T follicular helper cell (primary cell): Measurements from ENCODE around the gene ITGB2.
A peak's percentile ranks its signal among the peaks of the same experiment; 100 is the strongest.
"Not testable (repeated sequence)": the region's sequence is repeated elsewhere in the genome, so short reads cannot be mapped to it uniquely, and the experiment has no call there.

Experiments
- DNase-seq: peaks from one replicate; pipeline ENCODE4 v3.0.0-alpha.2; 2020; ENCODE audit warnings: low read depth

ITGB2 gene

GRCh38 chr21:44884097-44884496 lies 36.6 kb downstream of the ITGB2 start:
- DNase-seq: no peak

GRCh38 chr21:44883250-44883649 lies 37.4 kb downstream of the ITGB2 start:
- no peak for DNase-seq

- no peak for DNase-seq
Observed at GRCh38 chr21:44881198-44881872, 39.4 kb downstream of the ITGB2 start.

- no peak for DNase-seq
Observed at GRCh38 chr21:44880405-44881197, 40.1 kb downstream of the ITGB2 start.

- DNase-seq: not testable (repeated sequence)
Observed at GRCh38 chr21:44879238-44879637, 41.5 kb downstream of the ITGB2 start.

- DNase-seq: no peak
Observed at GRCh38 chr21:44878053-44878982, 42.4 kb downstream of the ITGB2 start.

- no peak for DNase-seq
Observed at GRCh38 chr21:44876849-44877575, 43.7 kb downstream of the ITGB2 start.

GRCh38 chr21:44875316-44875700 lies 45.4 kb downstream of the ITGB2 start:
- no peak for DNase-seq

GRCh38 chr21:44874497-44875315 lies 46.0 kb downstream of the ITGB2 start:
- no peak for DNase-seq

GRCh38 chr21:44874240-44874496 lies 46.5 kb downstream of the ITGB2 start:
- DNase-seq: no peak

- peak; percentile 99 for DNase-seq
Observed at GRCh38 chr21:44873356-44874239, 47.1 kb downstream of the ITGB2 start, which contains the start of gene PTTG1IP. Gene PTTG1IP, minus strand, starts transcription at chr21:44873690. Its CDS starts 74 bp downstream, at chr21:44873616.

- no peak for DNase-seq
Observed at GRCh38 chr21:44872649-44873355, 47.9 kb downstream of the ITGB2 start.

GRCh38 chr21:44872323-44872648 lies 48.4 kb downstream of the ITGB2 start:
- no peak for DNase-seq

- DNase-seq: no peak
Observed at GRCh38 chr21:44871576-44872269, 49.0 kb downstream of the ITGB2 start.

- no peak for DNase-seq
Observed at GRCh38 chr21:44870748-44871495, 49.8 kb downstream of the ITGB2 start.

GRCh38 chr21:44869781-44870747 lies 50.6 kb downstream of the ITGB2 start:
- DNase-seq: no peak

- no peak for DNase-seq
Observed at GRCh38 chr21:44868707-44869106, 52.0 kb downstream of the ITGB2 start.
